ENCODE data around the gene MYRIP. TPM values are rescaled to one million over a fixed set of nuclear protein-coding genes. Genes with fewer than 3 reads are reported as not detected.

Gene MYRIP
- total and polyA plus RNA-seq, 7 experiments from 2014 or later = not detected

DNA sequence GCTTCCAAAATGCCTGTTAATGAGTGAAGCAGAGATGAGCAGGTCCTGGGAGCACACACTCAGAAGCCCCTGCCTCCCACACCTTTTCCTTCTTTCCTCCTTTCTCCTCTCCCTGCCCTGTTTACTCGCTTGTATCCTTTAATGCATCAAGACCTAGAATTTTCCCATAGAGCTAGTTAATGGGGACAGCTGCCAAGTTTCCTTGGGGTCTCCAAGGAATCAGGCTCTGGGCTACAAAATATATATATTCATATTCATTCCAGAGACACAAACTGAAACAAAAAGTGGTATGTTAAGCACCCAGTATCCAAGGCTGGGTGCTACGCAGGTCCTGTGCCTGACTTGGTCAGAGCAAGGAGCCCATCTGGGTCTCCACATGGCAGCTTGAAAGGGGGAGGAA lies 235.6 kb downstream of the MYRIP start:
- Histone ChIP-seq H3K4me1 (ENCODE audit: control insufficient read depth in 2 of 2, insufficient read depth in 2 of 2, low read length in 2 of 2) (no peaks in the 10 kb centered on the region), H3K27ac (ENCODE audit: low read depth, low read length) (no peak overlapping the region), H3K36me3 (ENCODE audit: control insufficient read depth in 2 of 3, insufficient read depth in 3 of 3, low read length in 3 of 3) (no peaks in the 10 kb centered on the region), H3K4me3 (ENCODE audit: low read length) (no peak overlapping the region), H3K27me3 (ENCODE audit: control insufficient read depth in 2 of 2, insufficient read depth in 2 of 2, low read length in 2 of 2) (no peaks in the 10 kb centered on the region), H3K9me3 (ENCODE audit: control insufficient read depth in 2 of 3, low read length in 3 of 3) (no peaks in the 10 kb centered on the region)
- H3K4me1 Mint-ChIP-seq = no peaks in the 10 kb centered on the region
- H3K36me3 Mint-ChIP-seq = no peaks in the 10 kb centered on the region
- ATAC-seq = no peak
- no peak for DNase-seq
- ChIA-PET POLR2A (no interaction called here), CTCF (interaction anchor here (0.6 kb wide), 1 partner anchor 757 kb away, joined by 3 read pairs; no protein-coding TSS in a partner anchor)
- H3K4me3 Mint-ChIP-seq = no peak overlapping the region
- no peak overlapping the region for H3K27ac Mint-ChIP-seq
- H3K9me3 Mint-ChIP-seq = peaks cover 0 to 5% (median 0%) of the 10 kb centered on the region in 11 donors
- intact Hi-C loops (cut with micrococcal nuclease) = no loop called here
- no peaks in the 10 kb centered on the region for H3K27me3 Mint-ChIP-seq

DNA sequence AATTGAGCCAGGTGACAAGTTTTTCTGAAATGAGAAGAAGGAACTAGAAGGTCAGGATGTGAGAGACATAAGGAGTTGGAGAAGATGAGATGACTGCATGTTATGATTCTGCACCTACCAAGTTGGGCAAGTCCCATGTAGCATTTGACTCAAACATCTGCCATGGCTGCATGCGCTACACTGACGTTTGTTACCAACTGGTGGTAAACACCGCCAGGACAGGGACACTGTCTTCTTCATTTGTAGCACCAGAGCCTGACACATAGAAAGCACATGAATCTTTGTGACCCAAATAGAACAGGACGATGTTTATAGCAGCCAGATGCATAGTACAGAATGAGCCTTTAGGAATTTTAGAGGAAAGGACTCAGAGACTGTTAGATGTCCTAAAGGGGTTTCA lies 236.7 kb downstream of the MYRIP start:
- no peaks in the 10 kb centered on the region for H3K27me3 ChIP-seq (ENCODE audit: control insufficient read depth in 2 of 2, insufficient read depth in 2 of 2, low read length in 2 of 2)
- intact Hi-C loops (cut with micrococcal nuclease) = no loop called here
- ATAC-seq (no peak), DNase-seq (no peak)
- Mint-ChIP-seq H3K4me3 (no peak overlapping the region), H3K4me1 (no peaks in the 10 kb centered on the region), H3K27ac (no peak overlapping the region), H3K36me3 (no peaks in the 10 kb centered on the region), H3K27me3 (peaks cover 0 to 2% (median 0%) of the 10 kb centered on the region in 5 donors), H3K9me3 (peaks cover 0 to 13% (median 0%) of the 10 kb centered on the region in 11 donors)
- no peaks in the 10 kb centered on the region for H3K4me1 ChIP-seq (ENCODE audit: control insufficient read depth in 2 of 2, insufficient read depth in 2 of 2, low read length in 2 of 2)
- CTCF ChIA-PET = no interaction called here
- no peak overlapping the region for H3K4me3 ChIP-seq (ENCODE audit: low read length)
- no peaks in the 10 kb centered on the region for H3K36me3 ChIP-seq (ENCODE audit: control insufficient read depth in 2 of 3, insufficient read depth in 3 of 3, low read length in 3 of 3)
- no peak overlapping the region for H3K27ac ChIP-seq (ENCODE audit: low read depth, low read length)
- H3K9me3 ChIP-seq (ENCODE audit: control insufficient read depth in 2 of 3, low read length in 3 of 3) = no peaks in the 10 kb centered on the region
- POLR2A ChIA-PET = no interaction called here

DNA sequence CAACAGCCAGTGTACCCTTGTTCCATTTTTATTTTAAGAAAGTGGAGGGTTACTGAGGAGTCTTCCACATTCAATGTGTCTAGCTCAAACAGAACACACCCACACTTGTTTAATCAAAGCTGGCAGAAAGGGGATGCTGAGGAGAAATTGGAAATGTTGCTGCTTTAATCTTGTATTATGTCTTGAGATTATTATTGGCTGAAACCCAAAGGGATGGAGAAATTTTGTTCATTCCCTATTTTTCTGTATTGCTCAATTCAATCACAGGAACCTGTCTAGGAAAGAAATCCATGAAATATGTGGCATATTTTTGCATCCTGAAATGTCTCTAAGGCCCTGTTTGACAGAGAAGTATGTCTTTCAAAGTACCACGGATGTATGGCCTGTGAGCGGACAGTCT lies 238.0 kb downstream of the MYRIP start:
- no peaks in the 10 kb centered on the region for H3K4me1 Mint-ChIP-seq
- no peak overlapping the region for H3K27ac Mint-ChIP-seq
- ATAC-seq (no peak), DNase-seq (no peak)
- peaks cover 0 to 2% (median 0%) of the 10 kb centered on the region in 5 donors for H3K27me3 Mint-ChIP-seq
- intact Hi-C loops (cut with micrococcal nuclease) = no loop called here
- CTCF ChIA-PET = no interaction called here
- Histone ChIP-seq H3K27ac (ENCODE audit: low read depth, low read length) (no peak overlapping the region), H3K27me3 (ENCODE audit: control insufficient read depth in 2 of 2, insufficient read depth in 2 of 2, low read length in 2 of 2) (no peaks in the 10 kb centered on the region), H3K36me3 (ENCODE audit: control insufficient read depth in 2 of 3, insufficient read depth in 3 of 3, low read length in 3 of 3) (no peaks in the 10 kb centered on the region), H3K9me3 (ENCODE audit: control insufficient read depth in 2 of 3, low read length in 3 of 3) (no peaks in the 10 kb centered on the region), H3K4me1 (ENCODE audit: control insufficient read depth in 2 of 2, insufficient read depth in 2 of 2, low read length in 2 of 2) (no peaks in the 10 kb centered on the region), H3K4me3 (ENCODE audit: low read length) (no peak overlapping the region)
- H3K36me3 Mint-ChIP-seq = no peaks in the 10 kb centered on the region
- no peak overlapping the region for H3K4me3 Mint-ChIP-seq
- POLR2A ChIA-PET = no interaction called here
- H3K9me3 Mint-ChIP-seq = peaks cover 0 to 13% (median 0%) of the 10 kb centered on the region in 11 donors

DNA sequence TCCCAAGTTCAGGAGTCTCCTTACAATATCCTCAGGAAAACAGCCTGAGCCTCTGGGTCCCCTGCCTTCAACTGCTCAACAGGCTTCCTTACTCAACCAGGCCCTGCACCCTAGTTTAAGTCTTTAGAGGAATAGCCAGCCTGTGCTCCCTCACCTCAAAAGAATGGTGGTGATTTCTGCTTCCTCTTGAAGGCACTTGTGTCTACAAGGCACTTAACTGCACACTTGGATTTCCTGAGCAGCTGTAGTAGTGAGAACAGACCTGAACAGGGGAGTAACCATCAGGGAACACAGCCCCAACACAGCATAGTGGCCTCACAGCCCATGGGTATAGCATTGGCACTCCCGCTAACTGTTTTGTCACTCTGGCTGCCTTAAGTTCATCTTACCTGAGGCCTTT lies 244.3 kb downstream of the MYRIP start:
- Histone ChIP-seq H3K9me3 (ENCODE audit: control insufficient read depth in 2 of 3, low read length in 3 of 3) (no peaks in the 10 kb centered on the region), H3K4me3 (ENCODE audit: low read length) (no peak overlapping the region), H3K27ac (ENCODE audit: low read depth, low read length) (no peak overlapping the region), H3K27me3 (ENCODE audit: control insufficient read depth in 2 of 2, insufficient read depth in 2 of 2, low read length in 2 of 2) (no peaks in the 10 kb centered on the region), H3K36me3 (ENCODE audit: control insufficient read depth in 2 of 3, insufficient read depth in 3 of 3, low read length in 3 of 3) (no peaks in the 10 kb centered on the region), H3K4me1 (ENCODE audit: control insufficient read depth in 2 of 2, insufficient read depth in 2 of 2, low read length in 2 of 2) (no peaks in the 10 kb centered on the region)
- no peaks in the 10 kb centered on the region for H3K36me3 Mint-ChIP-seq
- CTCF ChIA-PET = no interaction called here
- intact Hi-C loops (cut with micrococcal nuclease) = no loop called here
- no peak overlapping the region for H3K27ac Mint-ChIP-seq
- DNase-seq = no peak
- H3K27me3 Mint-ChIP-seq = peaks cover 0 to 5% (median 4%) of the 10 kb centered on the region in 5 donors
- H3K4me3 Mint-ChIP-seq = no peak overlapping the region
- H3K9me3 Mint-ChIP-seq = peaks cover 0 to 13% (median 0%) of the 10 kb centered on the region in 11 donors
- no peak for ATAC-seq
- H3K4me1 Mint-ChIP-seq = no peaks in the 10 kb centered on the region
- POLR2A ChIA-PET = no interaction called here

DNA sequence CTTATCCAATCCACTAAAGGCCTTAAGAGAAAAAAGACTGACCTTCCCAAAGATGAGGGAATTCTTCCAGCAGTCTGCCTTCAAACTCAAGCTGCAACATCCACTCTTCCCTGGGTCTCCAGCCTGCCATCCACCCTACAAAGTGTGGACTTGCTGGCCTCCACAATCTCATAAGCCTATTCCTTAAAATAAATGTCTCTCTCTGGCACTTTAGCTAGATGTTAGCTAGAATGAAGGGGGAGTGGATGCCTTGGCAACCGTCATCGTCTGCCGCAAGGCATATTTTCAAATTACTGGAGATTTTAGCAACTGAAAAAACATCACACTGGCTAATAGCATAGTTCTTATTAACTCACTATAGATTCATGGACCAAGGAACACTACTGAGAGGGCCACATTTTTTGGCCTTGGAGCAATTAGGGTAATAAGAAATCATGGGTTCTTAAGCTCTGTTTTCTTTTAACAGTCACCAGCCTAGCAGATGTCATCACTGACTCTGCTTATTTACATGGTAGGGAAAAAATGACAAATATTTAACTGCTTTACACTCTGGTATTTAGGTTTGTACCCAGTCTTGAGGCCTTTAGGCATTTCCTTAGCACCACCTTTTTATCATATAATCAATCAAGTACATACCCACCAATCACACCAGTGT lies 245.3 kb downstream of the MYRIP start:
- Histone ChIP-seq H3K36me3 (ENCODE audit: control insufficient read depth in 2 of 3, insufficient read depth in 3 of 3, low read length in 3 of 3) (no peaks in the 10 kb centered on the region), H3K27ac (ENCODE audit: low read depth, low read length) (no peak overlapping the region), H3K9me3 (ENCODE audit: control insufficient read depth in 2 of 3, low read length in 3 of 3) (no peaks in the 10 kb centered on the region), H3K27me3 (ENCODE audit: control insufficient read depth in 2 of 2, insufficient read depth in 2 of 2, low read length in 2 of 2) (no peaks in the 10 kb centered on the region), H3K4me3 (ENCODE audit: low read length) (no peak overlapping the region), H3K4me1 (ENCODE audit: control insufficient read depth in 2 of 2, insufficient read depth in 2 of 2, low read length in 2 of 2) (no peaks in the 10 kb centered on the region)
- peaks cover 0 to 5% (median 4%) of the 10 kb centered on the region in 5 donors for H3K27me3 Mint-ChIP-seq
- ATAC-seq (no peak), DNase-seq (no peak)
- no peak overlapping the region for H3K27ac Mint-ChIP-seq
- CTCF ChIA-PET = no interaction called here
- no peaks in the 10 kb centered on the region for H3K4me1 Mint-ChIP-seq
- peaks cover 0 to 16% (median 4%) of the 10 kb centered on the region in 11 donors for H3K9me3 Mint-ChIP-seq
- POLR2A ChIA-PET = no interaction called here
- intact Hi-C loops (cut with micrococcal nuclease) = no loop called here
- no peak overlapping the region for H3K4me3 Mint-ChIP-seq
- H3K36me3 Mint-ChIP-seq = no peaks in the 10 kb centered on the region

DNA sequence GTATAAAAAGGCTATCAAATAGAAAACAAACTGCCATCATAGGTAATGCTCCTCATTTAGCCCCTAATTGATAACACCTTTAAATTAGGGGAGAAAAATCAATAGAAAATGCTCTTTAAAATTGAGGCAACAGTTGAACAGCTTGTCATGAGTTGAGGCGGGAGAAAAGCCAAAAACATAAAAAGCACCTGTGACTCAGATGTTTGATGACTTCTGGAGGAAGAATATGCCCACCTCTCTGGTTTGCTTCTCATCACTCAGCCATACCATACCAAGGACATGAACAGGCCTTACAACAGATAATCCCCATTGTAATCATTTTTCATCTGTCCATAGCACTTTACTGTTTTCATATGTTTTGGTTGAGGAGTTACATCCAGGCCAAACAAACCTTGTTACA lies 246.0 kb downstream of the MYRIP start:
- no peaks in the 10 kb centered on the region for H3K4me1 ChIP-seq (ENCODE audit: control insufficient read depth in 2 of 2, insufficient read depth in 2 of 2, low read length in 2 of 2)
- no peaks in the 10 kb centered on the region for H3K36me3 ChIP-seq (ENCODE audit: control insufficient read depth in 2 of 3, insufficient read depth in 3 of 3, low read length in 3 of 3)
- CTCF ChIA-PET = no interaction called here
- no peaks in the 10 kb centered on the region for H3K36me3 Mint-ChIP-seq
- no peak overlapping the region for H3K4me3 Mint-ChIP-seq
- no peaks in the 10 kb centered on the region for H3K4me1 Mint-ChIP-seq
- no peak overlapping the region for H3K4me3 ChIP-seq (ENCODE audit: low read length)
- H3K27me3 Mint-ChIP-seq = peaks cover 0 to 8% (median 4%) of the 10 kb centered on the region in 5 donors
- ATAC-seq = no peak
- no peak for DNase-seq
- no peak overlapping the region for H3K27ac ChIP-seq (ENCODE audit: low read depth, low read length)
- POLR2A ChIA-PET = no interaction called here
- H3K27ac Mint-ChIP-seq = no peak overlapping the region
- no peaks in the 10 kb centered on the region for H3K9me3 ChIP-seq (ENCODE audit: control insufficient read depth in 2 of 3, low read length in 3 of 3)
- no peaks in the 10 kb centered on the region for H3K27me3 ChIP-seq (ENCODE audit: control insufficient read depth in 2 of 2, insufficient read depth in 2 of 2, low read length in 2 of 2)
- peaks cover 0 to 17% (median 6%) of the 10 kb centered on the region in 11 donors for H3K9me3 Mint-ChIP-seq
- intact Hi-C loops (cut with micrococcal nuclease) = no loop called here

DNA sequence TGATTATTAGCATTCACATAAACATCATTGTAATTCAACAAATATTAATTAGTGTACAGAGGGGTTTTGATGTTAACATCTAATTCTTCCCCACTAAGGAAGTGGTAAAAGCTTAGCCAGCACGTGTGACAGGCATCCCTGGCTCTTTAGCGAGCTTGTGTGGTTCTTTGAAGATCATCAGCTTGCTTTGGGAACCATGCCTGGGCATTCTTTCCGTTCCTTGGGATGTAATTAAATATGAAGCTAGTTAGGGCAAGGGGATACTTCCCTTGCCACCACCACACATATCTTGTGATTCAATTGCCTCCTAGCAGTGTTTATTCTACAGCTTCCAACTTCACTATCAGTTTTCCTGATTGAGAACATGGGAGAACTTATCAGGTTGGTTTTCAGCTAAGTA lies 246.5 kb downstream of the MYRIP start:
- Mint-ChIP-seq H3K27ac (no peak overlapping the region), H3K9me3 (peaks cover 0 to 13% (median 4%) of the 10 kb centered on the region in 11 donors), H3K4me1 (no peaks in the 10 kb centered on the region), H3K27me3 (peaks cover 0 to 8% (median 4%) of the 10 kb centered on the region in 5 donors), H3K36me3 (no peaks in the 10 kb centered on the region), H3K4me3 (no peak overlapping the region)
- ChIA-PET CTCF (interaction anchor here (0.6 kb wide), 1 partner anchor 37 kb away, joined by 4 read pairs; no protein-coding TSS in a partner anchor), POLR2A (no interaction called here)
- Histone ChIP-seq H3K9me3 (ENCODE audit: control insufficient read depth in 2 of 3, low read length in 3 of 3) (no peaks in the 10 kb centered on the region), H3K36me3 (ENCODE audit: control insufficient read depth in 2 of 3, insufficient read depth in 3 of 3, low read length in 3 of 3) (no peaks in the 10 kb centered on the region), H3K4me1 (ENCODE audit: control insufficient read depth in 2 of 2, insufficient read depth in 2 of 2, low read length in 2 of 2) (no peaks in the 10 kb centered on the region), H3K27ac (ENCODE audit: low read depth, low read length) (no peak overlapping the region), H3K27me3 (ENCODE audit: control insufficient read depth in 2 of 2, insufficient read depth in 2 of 2, low read length in 2 of 2) (no peaks in the 10 kb centered on the region), H3K4me3 (ENCODE audit: low read length) (no peak overlapping the region)
- ATAC-seq (no peak), DNase-seq (no peak)
- intact Hi-C loops (cut with micrococcal nuclease) = no loop called here
